GM10248 (cell line): ENCODE data around the gene CHTOP.
"Not testable (repeated sequence)": the region's sequence is repeated elsewhere in the genome, so short reads cannot be mapped to it uniquely, and the experiment has no call there.

ENCODE experiments used
- CTCF ChIA-PET: fragments of 300-600 bp; sonication (Branson Sonifier 250); formaldehyde crosslinking; extraction: SDS; loops from one replicate; lab custom pipeline; 2021; ENCODE audit warnings: antibody characterized with exemption; lab: Yijun Ruan, JAX
- POLR2A ChIA-PET: fragments of 350-650 bp; sonication (Branson Sonifier 250); formaldehyde crosslinking; extraction: SDS; loops from one replicate; lab custom pipeline; 2020; ENCODE audit warnings: antibody characterized with exemption; lab: Yijun Ruan, JAX
- DNase-seq: peaks from one replicate; pipeline ENCODE4 v3.0.0; 2012; ENCODE audit errors: extremely low spot score
- TF ChIP-seq, protein P1 (sequence below): IDR thresholded peaks from 2 replicates; pipeline ENCODE4 v1.5.1; 2012; ENCODE audit warnings: mild to moderate bottlenecking, low read depth; ENCODE audit errors: extremely low read depth, missing control alignments, control extremely low read depth

Gene CHTOP

DNA sequence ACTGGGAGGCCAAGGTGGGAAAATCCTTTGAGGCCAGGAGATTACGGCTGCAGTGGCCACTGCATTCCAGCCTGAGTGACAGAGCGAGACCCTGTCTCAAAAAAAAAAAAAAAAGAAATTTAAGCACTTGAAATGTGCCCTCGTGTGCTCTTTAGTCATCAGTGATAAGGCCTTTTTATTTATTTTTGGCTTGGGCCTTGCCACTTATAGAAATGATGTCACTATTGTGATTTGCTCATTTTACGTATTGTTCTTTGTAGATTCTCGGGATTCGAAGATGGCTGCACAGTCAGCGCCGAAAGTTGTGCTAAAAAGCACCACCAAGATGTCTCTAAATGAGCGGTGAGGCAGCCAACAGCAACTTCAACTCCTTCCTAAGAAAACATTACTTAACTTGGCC is 2.4 kb downstream of the CHTOP start:
- DNase-seq, result no peak
- POLR2A ChIA-PET, result no interaction called here
- CTCF ChIA-PET, result interaction anchor here (1.1 kb wide), 1 partner anchor 9 kb away, joined by 4 read pairs; the partner anchor contains the start of gene S100A13
- TF ChIP-seq, protein P1, sequence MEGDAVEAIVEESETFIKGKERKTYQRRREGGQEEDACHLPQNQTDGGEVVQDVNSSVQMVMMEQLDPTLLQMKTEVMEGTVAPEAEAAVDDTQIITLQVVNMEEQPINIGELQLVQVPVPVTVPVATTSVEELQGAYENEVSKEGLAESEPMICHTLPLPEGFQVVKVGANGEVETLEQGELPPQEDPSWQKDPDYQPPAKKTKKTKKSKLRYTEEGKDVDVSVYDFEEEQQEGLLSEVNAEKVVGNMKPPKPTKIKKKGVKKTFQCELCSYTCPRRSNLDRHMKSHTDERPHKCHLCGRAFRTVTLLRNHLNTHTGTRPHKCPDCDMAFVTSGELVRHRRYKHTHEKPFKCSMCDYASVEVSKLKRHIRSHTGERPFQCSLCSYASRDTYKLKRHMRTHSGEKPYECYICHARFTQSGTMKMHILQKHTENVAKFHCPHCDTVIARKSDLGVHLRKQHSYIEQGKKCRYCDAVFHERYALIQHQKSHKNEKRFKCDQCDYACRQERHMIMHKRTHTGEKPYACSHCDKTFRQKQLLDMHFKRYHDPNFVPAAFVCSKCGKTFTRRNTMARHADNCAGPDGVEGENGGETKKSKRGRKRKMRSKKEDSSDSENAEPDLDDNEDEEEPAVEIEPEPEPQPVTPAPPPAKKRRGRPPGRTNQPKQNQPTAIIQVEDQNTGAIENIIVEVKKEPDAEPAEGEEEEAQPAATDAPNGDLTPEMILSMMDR, result no peak

DNA sequence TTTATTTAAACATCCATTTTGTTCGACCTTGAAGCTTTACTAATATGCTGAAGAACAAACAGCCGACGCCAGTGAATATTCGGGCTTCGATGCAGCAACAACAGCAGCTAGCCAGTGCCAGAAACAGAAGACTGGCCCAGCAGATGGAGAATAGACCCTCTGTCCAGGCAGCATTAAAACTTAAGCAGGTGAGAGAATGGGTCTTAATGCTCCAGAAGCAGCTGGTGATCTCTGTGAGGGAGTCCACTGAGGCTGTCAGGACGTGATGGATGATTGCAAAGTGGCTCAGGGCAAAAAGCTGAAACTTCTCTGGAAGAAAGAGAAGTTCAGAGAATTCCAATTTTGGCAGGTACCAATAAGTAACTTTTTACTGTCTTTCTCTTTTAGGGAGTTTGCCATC is 4.4 kb downstream of the CHTOP start:
- POLR2A ChIA-PET, result interaction anchor here (0.7 to 1.5 kb wide), 3 partner anchors 10 to 338 kb away, joined by 3 to 6 read pairs (median 4); partner anchors contain the start of genes S100A1 and S100A13
- CTCF ChIA-PET, result interaction anchor here (0.8 to 1.7 kb wide), 6 partner anchors 9 to 27 kb away, joined by 3 to 5 read pairs (median 4); no protein-coding TSS in a partner anchor
- TF ChIP-seq, protein P1, result no peak
- no peak for DNase-seq

DNA sequence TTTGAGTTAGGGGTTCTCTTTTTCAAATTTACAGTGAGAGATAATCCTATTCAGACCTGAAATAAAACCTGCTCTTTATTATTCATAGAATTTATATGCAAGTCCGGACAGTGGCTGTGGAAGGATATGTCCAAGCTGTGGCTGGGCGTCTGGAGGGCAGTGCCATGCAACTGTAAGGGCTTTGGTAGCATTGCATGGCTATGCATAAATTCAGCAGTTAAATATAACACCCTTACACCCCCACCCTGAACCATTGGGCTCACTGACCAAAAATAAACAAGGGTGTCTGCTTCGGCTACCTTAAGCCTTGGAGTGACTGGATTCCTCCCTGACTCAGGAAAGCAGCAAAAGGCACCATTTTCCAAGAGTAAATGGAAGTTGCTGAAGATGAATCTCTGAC is 5.4 kb downstream of the CHTOP start:
- TF ChIP-seq, protein P1, result no peak
- POLR2A ChIA-PET, result interaction anchor here (0.5 to 1.5 kb wide), 3 partner anchors 12 to 254 kb away, joined by 4 to 6 read pairs (median 4); partner anchors contain the start of genes S100A1 and S100A13
- CTCF ChIA-PET, result interaction anchor here (1.2 kb wide), 1 partner anchor 12 kb away, joined by 6 read pairs; the partner anchor contains the start of gene S100A13
- no peak for DNase-seq

DNA sequence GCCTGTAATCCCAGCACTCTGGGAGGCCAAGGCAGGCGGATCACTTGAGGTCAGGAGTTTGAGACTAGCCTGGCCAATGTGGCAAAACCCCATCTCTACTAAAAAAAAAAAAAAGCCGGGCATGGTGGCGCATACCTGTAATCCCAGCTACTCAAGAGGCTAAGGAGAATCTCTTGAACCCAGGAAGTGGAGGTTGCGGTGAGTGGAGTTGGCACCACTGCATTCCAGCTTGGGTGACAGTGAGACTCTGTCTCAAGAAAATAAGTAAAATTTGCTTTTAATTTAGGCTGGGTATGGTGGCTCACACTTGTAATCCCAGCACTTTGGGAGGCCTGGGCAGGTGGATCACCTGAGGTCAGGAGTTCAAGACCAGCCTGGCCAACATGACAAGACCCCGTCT is 6.3 kb downstream of the CHTOP start:
- POLR2A ChIA-PET, result interaction anchor here (0.7 kb wide), 1 partner anchor 1220 kb away, joined by 3 read pairs; no protein-coding TSS in a partner anchor
- not testable (repeated sequence) for DNase-seq
- CTCF ChIA-PET, result interaction anchor here (0.6 to 1.2 kb wide), 3 partner anchors 13 to 78 kb away, joined by 3 to 6 read pairs (median 3); partner anchors contain the start of gene S100A13

DNA sequence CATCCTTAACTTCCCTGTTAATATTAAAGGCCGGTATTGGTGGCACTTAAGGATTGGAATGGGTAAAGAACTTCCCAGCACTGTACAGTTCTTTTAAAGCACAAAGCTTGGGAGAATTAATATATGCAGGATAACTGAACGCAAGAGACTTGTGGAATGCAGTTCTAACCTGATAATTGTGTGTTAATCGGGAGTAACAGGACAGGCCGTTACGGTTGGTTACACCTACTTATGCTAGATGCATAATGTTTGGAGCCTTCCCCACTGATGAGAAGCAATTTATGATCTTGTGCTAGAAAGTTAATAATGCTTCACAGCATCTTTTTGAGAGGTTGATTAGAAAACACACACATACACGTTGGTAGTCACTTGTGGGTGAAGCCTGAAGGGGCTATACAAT is 7.0 kb downstream of the CHTOP start:
- TF ChIP-seq, protein P1, result no peak
- ChIA-PET POLR2A (no interaction called here), CTCF (no interaction called here)
- DNase-seq, result no peak

DNA sequence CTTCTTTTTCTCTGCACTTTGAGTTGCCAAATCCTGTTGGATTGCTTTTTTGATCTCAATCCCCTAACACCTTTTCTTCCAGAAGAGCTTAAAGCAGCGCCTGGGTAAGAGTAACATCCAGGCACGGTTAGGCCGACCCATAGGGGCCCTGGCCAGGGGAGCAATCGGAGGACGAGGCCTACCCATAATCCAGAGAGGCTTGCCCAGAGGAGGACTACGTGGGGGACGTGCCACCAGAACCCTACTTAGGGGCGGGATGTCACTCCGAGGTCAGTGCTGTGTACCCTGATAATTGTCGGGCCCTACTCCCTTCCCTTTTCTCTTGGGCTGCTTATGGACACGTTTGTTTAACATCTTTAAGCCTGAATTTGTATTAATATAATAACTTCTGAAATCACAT is 8.3 kb downstream of the CHTOP start:
- CTCF ChIA-PET, result interaction anchor here (1.2 to 2.9 kb wide), 2 partner anchors 14 to 70 kb away, joined by 3 to 7 read pairs; partner anchors contain the start of genes S100A1 and S100A13
- POLR2A ChIA-PET, result no interaction called here
- TF ChIP-seq, protein P1, result no peak
- DNase-seq, result no peak

DNA sequence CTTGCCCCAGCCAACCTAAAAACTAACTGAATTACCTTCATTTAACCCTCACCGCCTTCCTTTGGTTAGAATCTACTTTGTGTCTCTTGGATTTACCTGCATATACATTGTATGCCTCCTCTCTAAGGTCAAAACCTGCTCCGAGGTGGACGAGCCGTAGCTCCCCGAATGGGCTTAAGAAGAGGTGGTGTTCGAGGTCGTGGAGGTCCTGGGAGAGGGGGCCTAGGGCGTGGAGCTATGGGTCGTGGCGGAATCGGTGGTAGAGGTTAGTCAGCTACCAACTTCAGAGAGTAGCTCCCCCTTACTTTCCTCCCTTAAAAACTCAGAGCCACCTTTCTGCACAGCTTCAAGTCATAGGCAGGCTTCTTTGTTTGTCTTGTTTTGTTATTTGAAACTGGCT is 9.2 kb downstream of the CHTOP start:
- ChIA-PET POLR2A (interaction anchor here (1.4 to 3.1 kb wide), 2 partner anchors 9 to 10 kb away, joined by 6 to 23 read pairs; partner anchors contain the start of gene CHTOP), CTCF (interaction anchor here (1.2 to 2.9 kb wide), 4 partner anchors 9 to 17 kb away, joined by 3 to 12 read pairs (median 8); partner anchors contain the start of genes CHTOP, S100A1 and S100A13)
- no peak for DNase-seq
- TF ChIP-seq, protein P1, result no peak
